Stimulated activated CD8-positive, alpha-beta memory T cell treated with anti-CD3 and anti-CD28 coated beads, Interleukin-7, amount 100 ng/mL, for 1 hour (primary cell): ENCODE measurements around the gene PPP2R3B.
"Not testable (repeated sequence)": the region's sequence is repeated elsewhere in the genome, so short reads cannot be mapped to it uniquely, and the experiment has no call there.

Experiments used
- DNase-seq, 2 donors: peaks; one replicate each; pipeline ENCODE4 v3.0.0-alpha.2; 2020; ENCODE audit warnings: low read depth in 2 of 2

PPP2R3B gene, protein sequence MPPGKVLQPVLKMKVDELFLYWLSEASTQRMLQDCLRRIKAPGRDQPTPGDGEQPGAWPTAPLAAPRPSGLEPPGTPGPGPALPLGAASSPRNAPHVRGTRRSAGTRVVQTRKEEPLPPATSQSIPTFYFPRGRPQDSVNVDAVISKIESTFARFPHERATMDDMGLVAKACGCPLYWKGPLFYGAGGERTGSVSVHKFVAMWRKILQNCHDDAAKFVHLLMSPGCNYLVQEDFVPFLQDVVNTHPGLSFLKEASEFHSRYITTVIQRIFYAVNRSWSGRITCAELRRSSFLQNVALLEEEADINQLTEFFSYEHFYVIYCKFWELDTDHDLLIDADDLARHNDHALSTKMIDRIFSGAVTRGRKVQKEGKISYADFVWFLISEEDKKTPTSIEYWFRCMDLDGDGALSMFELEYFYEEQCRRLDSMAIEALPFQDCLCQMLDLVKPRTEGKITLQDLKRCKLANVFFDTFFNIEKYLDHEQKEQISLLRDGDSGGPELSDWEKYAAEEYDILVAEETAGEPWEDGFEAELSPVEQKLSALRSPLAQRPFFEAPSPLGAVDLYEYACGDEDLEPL

DNA sequence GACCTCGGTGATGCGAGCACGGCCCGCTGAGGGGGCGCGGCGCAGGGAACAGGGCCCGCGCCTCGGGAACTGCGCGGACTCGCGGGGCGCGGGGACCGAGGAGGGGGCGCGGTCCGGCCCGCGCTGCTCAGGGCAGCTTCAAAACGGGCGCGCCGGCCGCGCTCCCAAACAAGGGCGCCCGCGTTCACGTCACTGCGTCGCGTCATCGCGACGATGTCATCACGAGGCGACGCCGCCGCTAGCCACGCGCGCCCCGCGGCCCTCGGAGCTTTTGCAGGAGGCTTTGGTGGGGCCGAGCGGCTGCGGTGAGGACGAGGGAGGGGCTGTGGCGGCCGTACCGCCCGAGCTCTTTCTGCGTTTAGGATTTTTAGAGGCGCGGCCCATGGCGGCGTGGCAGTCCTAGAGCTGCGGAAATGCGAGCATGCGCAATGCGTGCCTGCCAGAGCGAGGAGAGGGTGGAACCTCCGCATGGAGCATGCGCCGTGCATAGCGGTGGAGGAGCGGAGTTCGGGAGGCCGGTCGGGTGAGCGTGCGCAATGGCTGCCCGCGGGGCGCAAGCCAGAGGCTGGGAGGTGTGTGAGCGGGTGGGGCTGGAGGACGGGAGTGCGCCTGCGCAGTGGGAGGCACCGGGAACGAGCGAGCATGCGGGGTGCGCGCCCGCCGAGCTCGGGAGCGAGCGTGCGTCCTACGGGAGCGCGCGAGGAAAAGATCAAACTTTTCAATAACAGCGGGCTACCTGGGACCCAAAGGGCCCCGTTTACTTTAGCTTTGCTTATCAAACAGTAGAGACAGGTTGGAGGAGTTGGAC lies at the start of gene PPP2R3B:
TSS of gene PPP2R3B (minus strand) at position 140 of the 808 bp plus-strand sequence. CDS start 216 bp downstream, outside the sequence.
- DNase-seq = peak; percentile 96 to 98

DNA sequence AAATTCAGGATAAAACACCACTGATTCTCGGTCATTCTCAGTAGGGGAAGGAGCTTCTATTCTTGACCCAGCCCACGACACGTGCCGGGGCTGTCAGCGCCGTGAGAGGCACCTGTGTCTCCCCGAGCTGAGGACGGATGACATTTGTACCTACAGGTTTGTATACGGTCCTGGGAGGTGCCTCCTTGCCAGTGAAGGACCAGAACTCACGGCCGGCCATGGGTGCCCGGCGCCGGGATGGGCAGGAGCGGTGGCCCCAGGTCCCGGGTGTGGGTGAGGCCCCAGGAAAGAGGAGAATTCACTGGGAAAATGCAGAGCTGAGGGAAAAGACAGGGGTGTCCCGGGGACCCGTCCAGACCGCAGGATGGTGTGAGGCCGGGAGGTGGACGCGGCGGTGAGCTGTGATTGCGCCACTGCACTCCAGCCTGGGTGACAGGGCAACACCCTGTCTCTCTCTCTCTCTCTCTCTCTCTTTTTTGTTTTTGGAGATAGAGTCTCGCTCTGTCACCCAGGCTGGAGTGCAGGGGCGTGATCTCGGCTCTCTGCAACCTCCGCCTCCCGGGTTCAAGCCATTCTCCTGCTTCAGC lies 48.9 kb upstream of the PPP2R3B start:
- no peak for DNase-seq

DNA sequence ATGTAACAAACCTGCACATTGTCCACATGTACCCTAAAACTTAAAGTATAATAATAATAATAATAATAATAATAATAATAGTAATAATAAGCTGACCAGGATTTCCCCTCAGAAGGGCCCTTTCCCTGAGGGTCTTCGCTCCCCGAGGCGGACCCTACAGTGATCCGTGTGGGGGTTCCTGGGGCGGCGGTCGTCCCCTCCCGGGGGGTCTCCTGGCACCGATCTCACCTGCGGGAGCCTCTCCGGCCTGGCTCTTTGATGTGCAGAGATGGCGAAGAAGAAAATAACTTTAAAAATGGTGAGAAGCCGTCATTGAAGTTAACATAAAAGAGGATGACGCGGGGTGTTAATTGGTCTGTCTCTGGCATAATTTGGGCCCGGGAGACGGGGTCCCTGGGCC lies 48.2 kb upstream of the PPP2R3B start:
- no peak for DNase-seq

DNA sequence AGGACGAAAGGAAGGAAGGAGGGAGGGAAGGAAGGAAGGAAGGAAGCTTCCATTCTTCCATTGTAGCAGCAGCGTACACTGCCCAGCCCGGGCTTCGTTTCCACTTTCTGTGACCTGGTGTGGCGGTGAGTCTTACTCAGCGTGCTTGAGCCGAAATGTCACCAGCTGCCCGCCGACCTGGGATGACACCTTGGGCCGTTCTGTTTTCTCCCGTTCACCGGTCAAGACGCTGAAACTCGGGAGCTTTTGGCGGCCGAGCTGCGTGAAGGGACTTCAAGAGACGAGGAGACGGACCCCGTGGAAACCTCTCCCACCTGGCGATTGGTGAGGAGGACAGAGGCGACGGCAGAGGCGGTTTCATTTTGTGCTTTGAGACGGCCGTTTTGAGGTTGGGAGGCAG lies 47.1 kb upstream of the PPP2R3B start:
- DNase-seq = no peak

DNA sequence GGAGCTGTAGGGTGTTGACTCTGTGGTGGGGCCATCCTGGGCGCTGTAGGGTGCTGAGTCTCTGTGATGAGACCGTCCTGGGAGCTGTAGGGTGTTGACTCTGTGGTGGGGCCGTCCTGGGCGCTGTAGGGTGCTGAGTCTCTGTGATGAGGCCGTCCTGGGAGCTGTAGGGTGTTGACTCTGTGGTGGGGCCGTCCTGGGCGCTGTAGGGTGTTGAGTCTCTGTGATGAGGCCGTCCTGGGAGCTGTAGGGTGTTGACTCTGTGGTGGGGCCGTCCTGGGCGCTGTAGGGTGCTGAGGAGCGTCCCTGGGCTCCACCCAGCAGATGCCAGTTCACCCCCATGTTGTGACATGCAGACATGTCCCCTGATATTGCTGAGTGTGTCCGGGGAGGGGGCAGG lies 46.0 kb upstream of the PPP2R3B start:
- DNase-seq = not testable (repeated sequence)

DNA sequence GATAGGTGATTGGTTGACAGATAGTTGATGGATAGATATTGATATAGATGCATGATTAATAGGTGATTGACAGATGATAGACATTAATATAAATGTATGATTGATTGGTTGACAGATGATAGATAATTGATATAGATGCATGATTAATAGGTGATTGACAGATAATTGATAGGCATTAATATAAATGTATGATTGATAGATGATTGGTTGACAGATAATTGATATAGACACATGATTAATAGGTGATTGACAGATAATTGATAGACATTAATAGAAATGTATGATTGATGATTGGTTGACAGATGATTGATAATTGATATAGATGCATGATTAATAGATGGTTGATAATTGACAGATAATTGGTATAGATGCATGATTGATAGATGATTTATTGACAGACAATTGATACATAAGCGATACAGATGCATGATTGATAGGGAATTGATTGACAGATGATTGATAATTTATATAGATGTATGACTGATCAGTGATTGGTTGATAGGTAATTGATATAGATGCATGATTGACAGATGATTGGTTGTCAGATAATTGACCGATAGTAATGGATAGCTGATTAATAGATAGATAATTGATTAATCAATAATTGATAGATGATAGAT lies 44.9 kb upstream of the PPP2R3B start:
- DNase-seq = no peak

DNA sequence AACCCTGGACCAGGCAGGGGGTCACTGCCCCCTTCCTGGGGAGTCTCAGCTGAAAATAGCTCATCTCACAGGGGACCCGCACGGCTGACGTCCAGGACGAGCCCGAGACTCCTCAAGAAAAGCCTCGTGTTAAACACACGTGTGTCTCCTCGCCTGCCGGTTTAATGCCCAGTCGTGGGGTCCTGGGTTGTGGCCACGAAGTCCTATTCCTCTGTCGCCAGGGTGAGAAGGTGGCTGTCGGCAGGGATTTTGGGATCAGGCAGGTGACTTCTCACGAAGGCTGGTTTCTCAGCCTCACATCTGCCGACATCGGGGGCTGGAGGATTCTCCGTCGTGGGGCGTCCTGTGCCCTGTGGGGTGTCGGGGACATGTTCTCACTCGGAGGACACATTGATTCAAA lies 44.3 kb upstream of the PPP2R3B start:
- no peak for DNase-seq

DNA sequence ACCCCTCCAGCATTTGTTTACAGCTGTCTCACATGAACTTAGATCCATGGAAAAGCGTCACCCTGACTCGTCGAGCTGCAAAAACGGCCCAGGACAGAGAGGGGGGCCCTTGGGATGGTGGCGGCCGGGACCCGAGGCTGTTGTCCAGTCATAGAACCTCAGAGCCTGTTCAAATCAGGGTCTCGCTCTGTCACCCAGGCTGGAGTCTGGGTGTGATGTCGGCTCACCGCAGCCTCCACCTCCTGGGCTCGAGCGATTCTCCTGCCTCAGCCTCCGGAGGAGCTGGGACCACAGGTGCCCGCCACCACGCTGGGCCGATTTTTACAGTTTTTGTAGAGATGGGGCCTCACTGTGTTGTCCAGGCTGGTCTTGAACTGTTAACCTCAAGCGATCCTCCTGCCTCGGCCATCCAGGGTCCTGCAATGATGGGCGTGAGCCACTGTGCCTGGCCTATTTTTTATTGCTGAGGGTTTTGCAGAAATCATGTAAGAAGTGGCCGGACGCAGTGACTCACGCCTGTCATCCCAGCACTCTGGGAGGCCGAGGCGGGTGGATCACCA lies 42.6 kb upstream of the PPP2R3B start:
- no peak for DNase-seq

DNA sequence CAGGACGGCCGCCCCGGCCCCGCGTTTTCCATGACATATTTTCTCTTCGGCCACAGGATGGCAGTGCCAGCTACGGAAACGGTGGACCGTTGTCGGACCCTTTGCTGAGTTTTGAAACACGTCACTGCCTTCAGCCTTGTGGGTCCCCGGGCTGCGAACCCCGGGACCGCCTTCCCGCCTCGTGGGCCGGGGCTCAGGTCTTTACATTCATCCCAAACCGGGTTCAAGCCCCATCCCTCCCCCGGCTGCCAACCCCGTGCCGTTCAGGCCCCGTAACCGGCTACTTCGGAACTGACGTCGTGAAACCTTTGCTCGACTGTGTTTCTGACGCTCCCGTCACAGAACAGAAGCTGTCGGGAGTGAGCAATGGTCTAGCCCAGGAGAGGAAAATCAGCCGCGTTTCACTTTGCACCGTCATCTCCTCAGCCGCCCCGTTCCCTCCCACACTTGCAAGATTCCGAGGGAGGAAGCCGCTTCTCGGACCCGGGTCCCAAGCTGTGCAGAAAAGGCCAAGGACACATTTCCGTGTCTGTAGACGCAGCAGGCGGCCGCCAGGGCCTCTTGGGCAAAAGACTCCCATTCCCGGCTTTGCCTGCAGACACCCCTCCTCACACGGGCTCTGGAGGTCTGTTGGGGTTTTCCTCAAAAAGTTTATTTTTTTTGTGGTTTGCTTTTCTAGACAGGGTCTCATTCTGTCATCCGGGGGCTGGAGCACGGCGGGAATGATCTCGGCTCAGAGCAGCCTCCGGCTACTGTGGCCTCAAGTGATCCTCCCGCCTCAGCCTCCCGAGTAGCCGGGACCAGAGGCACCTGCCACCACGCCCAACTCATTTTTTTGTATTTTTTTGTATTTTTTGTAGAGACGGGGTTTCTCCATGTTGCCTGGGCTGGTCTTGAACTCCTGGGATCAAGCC lies 41.4 kb upstream of the PPP2R3B start:
- no peak for DNase-seq

DNA sequence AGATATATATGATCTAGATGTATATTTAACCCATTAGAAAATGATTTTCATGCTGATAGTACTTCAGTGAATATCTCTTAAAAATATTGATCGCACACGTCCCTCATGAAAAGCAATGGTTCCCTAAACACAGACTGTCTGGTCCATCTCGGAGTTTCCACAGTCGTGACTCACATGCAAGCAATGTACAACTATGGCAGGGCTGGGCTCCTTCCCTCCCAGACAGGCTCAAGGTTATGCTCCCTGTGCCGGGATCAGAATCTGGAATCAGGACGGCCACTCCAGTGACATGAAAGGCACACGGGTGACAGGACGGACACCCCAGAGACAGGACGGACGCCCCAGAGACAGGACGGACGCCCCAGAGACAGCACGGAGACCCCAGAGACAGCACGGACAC lies 40.2 kb upstream of the PPP2R3B start:
- DNase-seq = no peak

DNA sequence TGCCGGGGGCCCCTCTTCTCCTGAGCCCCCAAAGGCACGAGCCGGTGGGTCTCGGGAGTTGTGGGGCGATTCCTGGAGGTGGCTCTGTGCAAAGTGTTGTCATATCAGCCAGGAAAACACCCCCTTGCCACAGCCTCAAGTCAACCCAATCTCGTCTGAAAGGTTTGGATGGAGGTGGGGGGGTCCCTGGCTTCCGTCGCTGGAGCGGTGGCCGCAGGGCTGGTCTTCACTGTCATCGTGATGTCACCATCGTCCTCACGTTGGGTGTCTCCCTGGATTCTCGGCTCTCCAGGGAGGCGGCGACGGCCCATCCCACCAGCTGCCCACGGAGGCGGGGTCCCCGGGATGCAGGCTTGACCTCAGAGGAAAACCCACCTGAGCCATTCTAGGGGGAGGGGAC lies 38.3 kb upstream of the PPP2R3B start:
- DNase-seq = no peak

DNA sequence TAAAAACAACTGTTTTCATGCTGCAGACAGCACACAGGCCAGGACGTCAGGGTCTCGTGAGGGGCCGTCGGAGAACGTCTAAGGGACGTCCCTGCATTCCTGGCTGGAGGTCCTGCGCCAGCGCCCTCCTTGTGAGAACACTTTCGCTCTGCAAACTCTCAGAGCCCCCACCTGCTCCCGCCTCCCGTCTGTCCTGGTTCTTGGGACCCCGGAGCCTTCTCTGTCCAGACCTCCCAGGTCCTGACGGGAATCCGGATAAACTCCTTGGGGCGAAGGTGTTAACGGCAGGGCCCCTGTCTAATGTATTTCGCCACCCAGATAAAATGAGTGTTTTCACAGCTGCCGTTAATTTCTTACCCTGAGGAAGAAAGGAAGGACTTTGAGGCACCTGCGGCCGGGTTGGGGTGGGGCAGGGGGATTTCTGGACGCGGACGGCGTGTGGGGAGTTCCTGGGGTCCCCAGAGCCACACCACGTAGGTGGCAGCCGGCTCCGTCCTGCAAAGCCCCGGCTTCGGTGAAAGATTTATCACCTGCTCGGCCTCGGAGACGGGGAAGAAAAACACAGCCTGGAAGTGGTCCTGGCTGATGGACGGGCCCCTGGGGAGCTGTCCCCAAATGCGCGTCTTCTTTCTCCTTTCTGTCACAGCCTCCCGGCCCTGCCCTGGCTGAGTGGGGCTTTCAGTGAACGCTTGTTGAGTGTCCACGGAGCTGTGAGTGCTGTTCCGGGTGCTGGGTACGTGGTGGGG lies 35.1 kb upstream of the PPP2R3B start:
- no peak for DNase-seq

DNA sequence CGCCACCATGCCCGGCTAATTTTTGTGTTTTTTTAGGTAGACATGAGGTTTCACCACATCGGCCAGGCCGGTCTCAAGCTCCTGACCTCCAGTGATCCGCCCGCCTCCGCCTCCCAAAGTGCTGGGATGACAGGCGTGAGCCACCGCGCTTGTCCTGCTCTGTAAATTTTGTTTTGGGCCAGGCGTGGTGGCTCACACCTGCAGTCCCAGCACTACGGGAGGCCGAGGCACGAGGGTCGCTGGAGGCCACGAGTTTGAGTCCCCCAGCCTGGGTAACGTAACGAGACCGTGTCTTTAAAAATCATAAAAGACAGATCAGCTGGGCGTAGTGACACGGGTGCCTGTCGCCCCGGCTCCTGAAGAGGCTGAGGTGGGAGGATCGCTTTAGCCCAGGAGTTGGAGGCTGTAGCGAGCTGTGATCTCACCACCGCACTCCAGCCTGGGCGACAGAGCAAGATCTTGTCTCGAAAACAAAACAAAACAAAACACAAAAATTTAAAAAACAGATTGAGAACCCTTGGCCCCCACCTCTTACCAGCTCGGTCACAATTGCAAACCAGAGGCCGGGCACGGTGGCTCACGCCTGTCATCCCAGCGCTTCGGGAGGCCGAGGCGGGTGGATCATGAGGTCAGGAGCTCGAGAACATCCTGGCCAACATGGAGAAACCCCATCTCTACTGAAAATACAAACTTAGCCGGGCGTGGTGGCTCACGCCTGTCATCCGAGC lies 34.0 kb upstream of the PPP2R3B start:
- no peak for DNase-seq

DNA sequence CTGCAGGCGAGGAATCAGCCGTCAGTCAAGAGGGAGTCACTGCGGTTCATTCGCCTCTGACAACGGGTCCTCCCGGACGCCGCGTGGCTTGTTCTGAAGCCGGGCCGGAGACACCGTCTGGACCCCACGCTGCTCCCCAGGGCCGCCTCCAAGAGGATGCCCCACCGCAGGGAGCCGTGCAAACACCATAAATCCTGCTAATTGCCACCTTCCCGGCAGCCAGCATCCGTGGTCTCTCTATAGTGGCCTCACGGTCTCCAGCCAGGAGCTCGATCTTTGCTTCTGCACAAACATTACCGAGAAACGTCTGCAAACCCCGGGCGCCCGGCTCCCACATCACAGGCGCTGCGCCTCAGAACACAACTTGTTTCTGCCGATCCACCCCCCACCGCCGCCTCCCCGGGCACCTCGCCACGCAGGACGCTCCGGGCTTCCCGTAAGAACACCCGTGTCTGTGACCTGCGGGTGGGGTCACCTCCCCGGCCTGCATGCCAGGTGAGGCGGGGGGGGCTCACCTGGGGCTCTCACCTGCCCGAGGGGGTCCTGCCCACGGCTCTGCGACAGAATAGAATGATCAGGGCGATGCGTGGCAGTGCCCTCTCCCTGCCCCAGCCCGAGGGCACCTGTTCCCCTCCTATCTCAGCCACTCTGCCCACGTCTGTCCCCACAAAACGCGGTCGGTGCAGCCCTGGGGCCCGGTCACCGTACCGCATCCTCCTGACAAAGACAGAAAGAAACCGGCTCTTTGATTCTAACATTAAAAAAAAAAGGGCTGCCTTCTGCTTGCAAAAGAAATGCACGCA lies 32.4 kb upstream of the PPP2R3B start:
- no peak for DNase-seq

DNA sequence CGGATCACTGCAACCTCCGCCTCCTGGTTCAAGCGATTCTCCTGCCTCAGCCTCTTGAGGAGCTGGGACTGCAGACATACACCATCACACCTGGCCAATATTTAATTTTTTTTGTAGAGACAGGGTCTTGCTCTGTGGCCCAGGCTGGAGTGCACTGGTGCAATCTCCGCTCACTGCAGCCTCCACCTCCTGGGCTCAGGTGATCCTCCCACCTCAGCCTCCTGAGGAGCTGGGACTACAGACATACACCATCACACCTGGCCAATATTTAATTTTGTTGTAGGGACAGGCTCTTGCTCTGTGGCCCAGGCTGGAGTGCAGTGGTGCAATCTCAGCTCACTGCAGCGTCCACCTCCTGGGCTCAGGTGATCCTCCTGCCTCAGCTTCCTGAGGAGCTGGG lies 28.8 kb upstream of the PPP2R3B start:
- not testable (repeated sequence) for DNase-seq

DNA sequence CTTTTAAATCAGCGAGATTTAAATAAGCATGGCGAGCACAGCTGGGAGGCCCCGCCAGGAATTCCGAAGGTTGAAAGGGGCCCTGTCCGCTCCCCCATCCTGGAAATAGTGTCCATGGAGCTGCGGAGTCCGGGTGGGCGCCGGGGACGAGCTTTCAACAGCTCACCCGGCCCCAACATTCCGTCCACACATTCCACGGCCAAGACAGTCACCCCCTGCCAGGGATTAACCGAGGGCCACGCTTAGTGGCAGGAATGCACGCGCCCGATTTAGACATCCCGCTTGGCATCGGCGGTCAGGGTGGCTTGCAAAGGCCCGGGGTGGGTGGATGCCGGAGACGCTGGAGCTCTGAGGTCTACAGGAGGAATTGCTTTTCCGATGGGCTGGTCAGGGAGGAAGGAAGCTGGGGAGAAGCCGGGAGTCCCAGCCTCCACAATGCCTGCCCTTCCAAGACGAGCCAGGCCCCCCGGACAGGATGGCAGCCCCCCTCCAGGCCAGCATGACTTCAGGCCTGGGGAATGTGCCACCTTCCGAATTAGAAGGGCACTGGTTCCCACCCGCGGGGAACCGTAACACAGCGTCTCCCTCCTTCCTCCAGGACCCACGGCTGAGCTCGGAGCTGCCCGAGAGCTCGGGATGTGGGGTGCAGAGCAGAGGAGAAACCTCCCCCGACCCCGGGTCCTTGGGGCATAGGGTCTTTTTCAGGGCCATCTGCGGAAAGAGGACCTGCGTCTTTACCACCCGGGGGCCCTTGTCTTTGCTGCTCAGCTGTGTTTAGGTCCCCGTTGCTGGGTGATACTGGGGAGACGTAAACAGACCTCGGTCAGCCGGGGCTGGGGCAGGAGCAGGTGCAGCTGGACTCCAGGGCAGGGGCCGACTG lies 26.9 kb upstream of the PPP2R3B start:
- no peak for DNase-seq

DNA sequence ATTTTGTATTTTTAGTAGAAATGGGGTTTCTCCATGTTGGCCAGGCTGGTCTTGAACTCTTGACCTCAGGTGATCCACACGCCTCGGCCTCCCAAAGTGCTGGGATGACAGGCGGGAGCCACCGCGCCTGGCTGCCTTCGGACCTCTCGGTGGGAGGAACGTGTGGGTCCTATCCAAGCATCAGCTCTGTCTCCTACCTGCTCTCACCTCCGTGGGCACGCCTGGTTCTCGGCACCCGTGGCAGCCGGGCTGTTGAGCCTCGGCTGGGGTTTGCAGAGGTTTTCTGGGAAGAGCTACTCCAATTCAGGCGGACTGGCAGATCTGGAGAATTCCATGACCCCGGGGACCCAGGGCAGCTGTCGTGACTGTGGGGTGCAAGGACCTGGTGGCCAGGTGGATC lies 23.6 kb upstream of the PPP2R3B start:
- no peak for DNase-seq
